ENCODE measurements around the gene COL25A1.
"Not testable (repeated sequence)": the region's sequence is repeated elsewhere in the genome, so short reads cannot be mapped to it uniquely, and the experiment has no call there.

COL25A1 gene

GRCh38 chr4:108874806-108875205 lies 427.7 kb downstream of the COL25A1 start:
- no peak for TF ChIP-seq CTCF (IDR thresholded peaks at IDR 0.05; ENCODE audit: unreplicated experiment in 3 of 3)
- Mint-ChIP-seq H3K9me3 (no peaks in the 10 kb centered on the region), H3K27me3 (ENCODE audit: low read depth) (no peaks in the 10 kb centered on the region), H3K4me3 (no peak overlapping the region), H3K27ac (no peak overlapping the region), H3K36me3 (ENCODE audit: low read depth) (peaks cover 8% of the 10 kb centered on the region), H3K4me1 (peaks cover 24% of the 10 kb centered on the region)

DNA sequence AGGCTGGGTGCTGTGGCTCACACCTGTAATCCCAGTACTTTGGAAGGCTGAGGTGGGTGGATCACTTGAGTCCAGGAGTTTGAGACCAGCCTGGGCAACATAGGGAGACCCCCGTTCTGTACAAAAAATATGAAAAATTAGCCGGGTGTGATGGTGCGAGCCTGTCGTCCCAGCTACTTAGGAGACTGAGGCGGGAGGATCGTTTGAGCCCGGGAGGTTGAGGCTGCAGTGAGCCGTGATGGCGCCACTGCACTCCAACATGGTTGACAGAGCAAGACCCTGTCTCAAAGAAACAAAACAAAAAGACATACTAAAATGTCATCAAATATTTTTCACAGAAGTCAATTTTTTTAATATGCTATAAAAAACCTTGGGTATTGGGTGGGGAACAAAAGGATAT lies 432.5 kb downstream of the COL25A1 start:
- H3K4me3 Mint-ChIP-seq; H3K9me3 Mint-ChIP-seq; H3K27me3 Mint-ChIP-seq (ENCODE audit: low read depth); H3K4me1 Mint-ChIP-seq; H3K27ac Mint-ChIP-seq: not testable (repeated sequence)
- H3K36me3 Mint-ChIP-seq (ENCODE audit: low read depth): peaks cover 15% of the 10 kb centered on the region

- TF ChIP-seq CTCF (IDR thresholded peaks at IDR 0.05; ENCODE audit: unreplicated experiment in 3 of 3): no peak
- peaks cover 12% of the 10 kb centered on the region for H3K36me3 Mint-ChIP-seq (ENCODE audit: low read depth)
These were observed 433.7 kb downstream of the COL25A1 start for GRCh38 chr4:108868606-108869227.

GRCh38 chr4:108867476-108867875 lies 435.0 kb downstream of the COL25A1 start:
- TF ChIP-seq CTCF (IDR thresholded peaks at IDR 0.05; ENCODE audit: unreplicated experiment in 3 of 3): no peak
- H3K36me3 Mint-ChIP-seq (ENCODE audit: low read depth): peaks cover 17% of the 10 kb centered on the region
- H3K4me1 Mint-ChIP-seq: no peaks in the 10 kb centered on the region
- H3K27ac Mint-ChIP-seq: no peak overlapping the region
- H3K9me3 Mint-ChIP-seq: no peaks in the 10 kb centered on the region
- no peaks in the 10 kb centered on the region for H3K27me3 Mint-ChIP-seq (ENCODE audit: low read depth)
- no peak overlapping the region for H3K4me3 Mint-ChIP-seq

More at GRCh38 chr4:108868606-108869227, 433.7 kb downstream of the COL25A1 start:
- Mint-ChIP-seq H3K4me3 (no peak overlapping the region), H3K27me3 (ENCODE audit: low read depth) (no peaks in the 10 kb centered on the region), H3K9me3 (no peaks in the 10 kb centered on the region), H3K4me1 (no peaks in the 10 kb centered on the region), H3K27ac (no peak overlapping the region)

DNA sequence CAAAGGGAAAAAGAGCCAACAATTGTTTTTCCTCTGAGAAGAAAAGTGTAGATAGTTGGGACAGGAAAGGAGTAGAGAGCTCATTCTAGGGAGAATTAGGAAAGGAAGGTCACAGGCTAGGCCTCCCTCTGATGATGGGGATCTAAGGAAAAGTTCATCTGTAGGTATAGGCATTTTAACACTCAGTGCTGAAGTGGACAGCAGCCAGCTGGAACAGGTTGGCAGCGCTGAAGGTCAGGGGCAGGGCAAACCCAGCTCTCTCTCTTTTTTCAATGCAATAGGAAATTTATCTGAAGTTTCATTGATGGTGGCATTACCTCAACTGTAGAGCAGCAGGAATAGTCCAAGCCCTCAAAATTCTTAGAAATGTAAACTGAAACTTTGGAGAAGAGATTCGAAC lies 441.1 kb downstream of the COL25A1 start:
- no peaks in the 10 kb centered on the region for H3K27me3 Mint-ChIP-seq (ENCODE audit: low read depth)
- H3K27ac Mint-ChIP-seq: no peak overlapping the region
- no peaks in the 10 kb centered on the region for H3K9me3 Mint-ChIP-seq
- TF ChIP-seq CTCF (IDR thresholded peaks at IDR 0.05; ENCODE audit: unreplicated experiment in 3 of 3): no peak
- peaks cover 21% of the 10 kb centered on the region for H3K36me3 Mint-ChIP-seq (ENCODE audit: low read depth)
- H3K4me3 Mint-ChIP-seq: no peak overlapping the region
- no peaks in the 10 kb centered on the region for H3K4me1 Mint-ChIP-seq

GRCh38 chr4:108854786-108855185 lies 447.7 kb downstream of the COL25A1 start:
- H3K27ac Mint-ChIP-seq: no peak overlapping the region
- no peaks in the 10 kb centered on the region for H3K9me3 Mint-ChIP-seq
- no peak overlapping the region for H3K4me3 Mint-ChIP-seq
- TF ChIP-seq CTCF (IDR thresholded peaks at IDR 0.05; ENCODE audit: unreplicated experiment in 3 of 3): no peak
- no peaks in the 10 kb centered on the region for H3K27me3 Mint-ChIP-seq (ENCODE audit: low read depth)
- H3K4me1 Mint-ChIP-seq: peaks cover 11% of the 10 kb centered on the region
- peaks cover 28% of the 10 kb centered on the region for H3K36me3 Mint-ChIP-seq (ENCODE audit: low read depth)
